ENCODE results near the gene ARAP2.

ARAP2 gene

GRCh38 chr4:36138220-36138619 lies 106.1 kb downstream of the ARAP2 start:
- H4K20me1 ChIP-seq (ENCODE audit: low read depth, low read length): no peaks in the 10 kb centered on the region
- no peak overlapping the region for H3K4me2 ChIP-seq (ENCODE audit: low read depth, low read length, poor library complexity, severe bottlenecking)
- H3K9ac ChIP-seq (ENCODE audit: low read length): no peak overlapping the region

GRCh38 chr4:36137336-36137735 lies 107.0 kb downstream of the ARAP2 start:
- no peaks in the 10 kb centered on the region for H3K9me3 ChIP-seq (ENCODE audit: insufficient read depth, low read length)
- no peak overlapping the region for H3K4me3 ChIP-seq (ENCODE audit: insufficient read depth, low read length, poor library complexity, severe bottlenecking)
- no peak overlapping the region for H3K9ac ChIP-seq (ENCODE audit: low read length)
- no peak overlapping the region for H2AFZ ChIP-seq (ENCODE audit: low read depth, low read length, severe bottlenecking)
- no peaks in the 10 kb centered on the region for H3K9me2 ChIP-seq (replicated peaks; ENCODE audit: insufficient read depth, low read length)
- H3K4me2 ChIP-seq (ENCODE audit: low read depth, low read length, poor library complexity, severe bottlenecking): no peak overlapping the region
- no peaks in the 10 kb centered on the region for H3K79me2 ChIP-seq (ENCODE audit: insufficient read depth, low read length)
- H3K27ac ChIP-seq (ENCODE audit: low read depth, low read length): no peak overlapping the region
- no peak for TF ChIP-seq CTCF (IDR thresholded peaks at IDR 0.05; ENCODE audit: insufficient read depth, low read length, poor library complexity, severe bottlenecking)
- TF ChIP-seq EZH2phosphoT487 (conservative IDR thresholded peaks at IDR 0.05; ENCODE audit: low read length): no peak
- H4K20me1 ChIP-seq (ENCODE audit: low read depth, low read length): no peaks in the 10 kb centered on the region
- no peaks in the 10 kb centered on the region for H3K36me3 ChIP-seq (ENCODE audit: low read length)
- H3F3A ChIP-seq (ENCODE audit: insufficient read depth): no peaks in the 10 kb centered on the region
- H3K27me3 ChIP-seq (ENCODE audit: low read length): no peaks in the 10 kb centered on the region

More at GRCh38 chr4:36138220-36138619, 106.1 kb downstream of the ARAP2 start:
- H2AFZ ChIP-seq (ENCODE audit: low read depth, low read length, severe bottlenecking): no peak overlapping the region
- H3F3A ChIP-seq (ENCODE audit: insufficient read depth): no peaks in the 10 kb centered on the region
- H3K27ac ChIP-seq (ENCODE audit: low read depth, low read length): no peak overlapping the region
- no peak overlapping the region for H3K4me3 ChIP-seq (ENCODE audit: insufficient read depth, low read length, poor library complexity, severe bottlenecking)
- TF ChIP-seq EZH2phosphoT487 (conservative IDR thresholded peaks at IDR 0.05; ENCODE audit: low read length): no peak
- TF ChIP-seq CTCF (IDR thresholded peaks at IDR 0.05; ENCODE audit: insufficient read depth, low read length, poor library complexity, severe bottlenecking): no peak
- H3K9me2 ChIP-seq (replicated peaks; ENCODE audit: insufficient read depth, low read length): no peaks in the 10 kb centered on the region
- H3K36me3 ChIP-seq (ENCODE audit: low read length): no peaks in the 10 kb centered on the region
- H3K9me3 ChIP-seq (ENCODE audit: insufficient read depth, low read length): no peaks in the 10 kb centered on the region
- H3K27me3 ChIP-seq (ENCODE audit: low read length): no peaks in the 10 kb centered on the region
- H3K79me2 ChIP-seq (ENCODE audit: insufficient read depth, low read length): no peaks in the 10 kb centered on the region

DNA sequence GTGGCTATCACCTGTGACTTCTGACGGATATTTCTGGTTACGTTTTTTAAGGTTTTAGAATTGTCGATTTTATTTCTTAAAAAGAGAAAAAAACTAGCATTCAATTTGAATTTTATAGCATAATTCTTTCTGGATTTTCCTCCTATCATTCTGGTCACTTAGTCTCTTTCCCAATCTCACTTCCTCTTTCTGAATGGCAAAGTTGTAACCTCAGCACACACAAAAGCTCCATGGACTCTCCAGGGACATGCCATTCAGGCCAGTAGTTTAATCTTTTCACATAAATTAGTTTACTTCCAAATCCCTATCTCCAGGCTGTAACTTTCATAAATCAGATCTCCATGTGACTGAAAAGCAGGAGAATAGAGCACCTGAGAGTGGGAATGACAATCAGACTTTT lies 110.7 kb downstream of the ARAP2 start:
- Histone ChIP-seq H3K9me3 (ENCODE audit: insufficient read depth, low read length) (no peaks in the 10 kb centered on the region), H4K20me1 (ENCODE audit: low read depth, low read length) (no peaks in the 10 kb centered on the region), H3K27ac (ENCODE audit: low read depth, low read length) (no peak overlapping the region), H3K9me2 (replicated peaks; ENCODE audit: insufficient read depth, low read length) (no peaks in the 10 kb centered on the region), H3F3A (ENCODE audit: insufficient read depth) (no peaks in the 10 kb centered on the region), H2AFZ (ENCODE audit: low read depth, low read length, severe bottlenecking) (no peak overlapping the region), H3K36me3 (ENCODE audit: low read length) (no peaks in the 10 kb centered on the region), H3K4me2 (ENCODE audit: low read depth, low read length, poor library complexity, severe bottlenecking) (no peak overlapping the region), H3K9ac (ENCODE audit: low read length) (no peak overlapping the region), H3K4me3 (ENCODE audit: insufficient read depth, low read length, poor library complexity, severe bottlenecking) (no peak overlapping the region), H3K79me2 (ENCODE audit: insufficient read depth, low read length) (no peaks in the 10 kb centered on the region), H3K27me3 (ENCODE audit: low read length) (no peaks in the 10 kb centered on the region)
- TF ChIP-seq CTCF (IDR thresholded peaks at IDR 0.05; ENCODE audit: insufficient read depth, low read length, poor library complexity, severe bottlenecking) (no peak), EZH2phosphoT487 (conservative IDR thresholded peaks at IDR 0.05; ENCODE audit: low read length) (no peak)

Measured in SU-DHL-6 (cell line).